ENCODE measurements around the gene SH3PXD2A.

- no peak for TF ChIP-seq POLR2A (IDR thresholded peaks at IDR 0.05)
- no peak for TF ChIP-seq EP300 (IDR thresholded peaks at IDR 0.05)
These were observed 306.6 kb downstream of the SH3PXD2A start for GRCh38 chr10:103548581-103549348.

Data from sigmoid colon (tissue), 4 donors.